Liver (tissue), 9 donors: ENCODE data around the gene ABCB6. TPM values are rescaled to one million over a fixed set of nuclear protein-coding genes. Genes with fewer than 3 reads are reported as not detected.

Experiments
- DNase-seq: peaks from one replicate; pipeline ENCODE4 v3.0.0-alpha.2; 2017; ENCODE audit warnings: low spot score
- H3K27ac ChIP-seq, 2 donors: one replicate each; pipeline ENCODE4 v1.7.0; 2013; ENCODE audit warnings: inconsistent platforms in 2 of 2, low read length in 2 of 2, control low read depth in 1 of 2, low read depth in 1 of 2, mild to moderate bottlenecking in 1 of 2
- H3K27me3 ChIP-seq, 4 donors: one replicate each; pipeline versions ENCODE4 v1.6.1 to v1.7.0; 2013; ENCODE audit warnings: low read length in 3 of 4, inconsistent platforms in 1 of 4, mild to moderate bottlenecking in 1 of 4, moderate library complexity in 1 of 4; ENCODE audit not compliant: control insufficient read depth in 4 of 4, insufficient read depth in 4 of 4
- H3K36me3 ChIP-seq, 4 donors: one replicate each; pipeline versions ENCODE4 v1.6.1 to v1.7.0; 2013; ENCODE audit warnings: low read length in 3 of 4, mild to moderate bottlenecking in 3 of 4, low read depth in 1 of 4, moderate library complexity in 1 of 4; ENCODE audit not compliant: control insufficient read depth in 4 of 4, insufficient read depth in 3 of 4
- H3K4me1 ChIP-seq, 4 donors: one replicate each; pipeline versions ENCODE4 v1.6.1 to v1.7.0; 2013; ENCODE audit warnings: low read length in 3 of 4, mild to moderate bottlenecking in 3 of 4, moderate library complexity in 1 of 4; ENCODE audit not compliant: control insufficient read depth in 4 of 4, insufficient read depth in 4 of 4
- H3K4me3 ChIP-seq, 3 donors: one replicate each; pipeline versions ENCODE4 v1.6.1 to v1.7.0; 2013; ENCODE audit warnings: low read length in 3 of 3, control low read depth in 1 of 3, low read depth in 1 of 3, mild to moderate bottlenecking in 1 of 3
- H3K9ac ChIP-seq, 2 donors: one replicate each; pipeline ENCODE4 v1.7.0; 2013; ENCODE audit warnings: low read length in 2 of 2, mild to moderate bottlenecking in 2 of 2, moderate library complexity in 2 of 2, control low read depth in 1 of 2, low read depth in 1 of 2
- H3K9me3 ChIP-seq, 4 donors: one replicate each; pipeline versions ENCODE4 v1.6.1 to v1.7.0; 2013; ENCODE audit warnings: low read length in 3 of 4; ENCODE audit not compliant: control insufficient read depth in 4 of 4
- EGR1 ChIP-seq, 2 donors: IDR thresholded peaks; 2 replicates each; pipeline ENCODE4 v1.6.1; 2016 to 2018; ENCODE audit warnings: antibody characterized with exemption in 2 of 2, low read depth in 2 of 2
- FOXA1 ChIP-seq: IDR thresholded peaks from 2 replicates; pipeline ENCODE4 v1.6.1; 2016; ENCODE audit warnings: antibody characterized with exemption
- FOXA2 ChIP-seq: IDR thresholded peaks from 2 replicates; pipeline ENCODE4 v1.6.1; 2016; ENCODE audit warnings: antibody characterized with exemption
- GABPA ChIP-seq, 2 donors: IDR thresholded peaks in 1 of 2; conservative IDR thresholded peaks in 1 of 2; 2 replicates each; pipeline ENCODE4 v1.6.1; 2016; ENCODE audit warnings: antibody characterized with exemption in 2 of 2, mild to moderate bottlenecking in 1 of 2, moderate library complexity in 1 of 2
- HNF4A ChIP-seq, 2 donors: conservative IDR thresholded peaks; 2 replicates each; pipeline ENCODE4 v1.6.1; 2016; ENCODE audit warnings: antibody characterized with exemption in 2 of 2, mild to moderate bottlenecking in 2 of 2
- JUND ChIP-seq, 2 donors: IDR thresholded peaks; 2 replicates each; pipeline ENCODE4 v1.6.1; 2016; ENCODE audit warnings: antibody characterized with exemption in 2 of 2
- NR2F2 ChIP-seq: IDR thresholded peaks from 2 replicates; pipeline ENCODE4 v1.6.1; 2016; ENCODE audit warnings: antibody characterized with exemption
- RAD21 ChIP-seq, 2 donors: IDR thresholded peaks; 2 replicates each; pipeline ENCODE4 v1.6.1; 2016; ENCODE audit warnings: antibody characterized with exemption in 2 of 2, mild to moderate bottlenecking in 2 of 2
- RXRA ChIP-seq, 2 donors: IDR thresholded peaks; 2 replicates each; pipeline ENCODE4 v1.6.1; 2017 to 2018; ENCODE audit warnings: antibody characterized with exemption in 2 of 2, mild to moderate bottlenecking in 1 of 2
- SP1 ChIP-seq: IDR thresholded peaks from 2 replicates; pipeline ENCODE4 v1.6.1; 2018; ENCODE audit warnings: antibody characterized with exemption, mild to moderate bottlenecking
- TAF1 ChIP-seq: conservative IDR thresholded peaks from 2 replicates; pipeline ENCODE4 v1.6.1; 2016; ENCODE audit warnings: antibody characterized with exemption, mild to moderate bottlenecking
- YY1 ChIP-seq: IDR thresholded peaks from 2 replicates; pipeline ENCODE4 v1.6.1; 2016; ENCODE audit warnings: antibody characterized with exemption, mild to moderate bottlenecking
- WGBS: extraction: QIAGEN DNeasy Blood & Tissue Kit; methylation state at CpG from one replicate; pipeline ENCODE4 v1.1.7; 2013; 5-methylcytosine and 5-hydroxymethylcytosine counted together
- polyA plus RNA-seq, 2 donors: library from polyadenylated mRNA; stranded (reverse) in 1 of 2; unstranded in 1 of 2; fragments of 200-250 nt in 1 of 2; fragments of >200 nt in 1 of 2; fragmentation: Nextera tagmentation in 1 of 2; extraction: Ambion mirVana in 1 of 2; gene quantifications; one replicate each; pipeline versions ENCODE4 v1.2.1 to v1.2.3, GENCODE V29; 2013 to 2015
- total RNA-seq, 2 donors: library from RNA; depleted of rRNA; stranded (reverse); fragments of >200 nt; gene quantifications; one replicate each; pipeline ENCODE4 v1.2.3, GENCODE V29; 2014
- TF ChIP-seq, protein P1 (sequence below): IDR thresholded peaks from 2 replicates; pipeline ENCODE4 v1.6.1; 2016; ENCODE audit warnings: antibody characterized with exemption
- TF ChIP-seq, protein P2 (sequence below): fragments of 150-350 bp; IDR thresholded peaks from 2 replicates; pipeline ENCODE4 v1.5.1; 2017; ENCODE audit warnings: improper control_type of control experiment, low read depth, low read length; ENCODE audit not compliant: missing input control
- TF ChIP-seq, protein P3 (sequence below): IDR thresholded peaks from 2 replicates; pipeline ENCODE4 v1.6.1; 2016; ENCODE audit warnings: antibody characterized with exemption
- TF ChIP-seq, protein P4 (sequence below): IDR thresholded peaks from 2 replicates; pipeline ENCODE4 v1.6.1; 2016; ENCODE audit warnings: antibody characterized with exemption
- TF ChIP-seq, protein P5 (sequence below): IDR thresholded peaks from 2 replicates; pipeline ENCODE4 v1.6.1; 2016; ENCODE audit warnings: antibody characterized with exemption, mild to moderate bottlenecking
- donor health status: healthy.
- donor health status: healthy.
- donor health status: healthy.
- donor health status: healthy.
- donor health status: healthy.

The ABCB6 gene
- total and polyA plus RNA-seq, 4 donors, result 19.0 to 96.1 (median 47.8) TPM

DNA sequence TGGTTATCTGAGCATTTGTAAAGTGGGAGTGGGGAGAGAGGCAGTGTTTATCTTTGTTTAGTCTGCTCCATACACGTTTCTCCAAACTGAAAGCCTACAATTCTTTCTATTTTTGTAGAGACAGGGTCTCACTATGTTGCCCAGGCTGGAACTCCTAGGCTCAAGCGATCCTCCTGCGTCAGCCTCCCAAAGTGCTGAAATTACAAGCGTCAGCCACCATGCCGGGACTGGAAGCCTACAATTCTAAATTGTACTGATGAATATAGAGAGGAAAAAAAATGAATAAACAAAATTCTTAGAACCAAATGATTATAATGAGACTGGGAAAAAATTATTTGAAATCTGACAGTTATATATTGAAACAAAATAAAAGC is 13.6 kb downstream of the ABCB6 start:
- 89% methylated on average over 5 of the region's 5 CpGs for WGBS
- no peak for TF ChIP-seq JUND (IDR thresholded peaks at IDR 0.05)
- TF ChIP-seq, protein P1, sequence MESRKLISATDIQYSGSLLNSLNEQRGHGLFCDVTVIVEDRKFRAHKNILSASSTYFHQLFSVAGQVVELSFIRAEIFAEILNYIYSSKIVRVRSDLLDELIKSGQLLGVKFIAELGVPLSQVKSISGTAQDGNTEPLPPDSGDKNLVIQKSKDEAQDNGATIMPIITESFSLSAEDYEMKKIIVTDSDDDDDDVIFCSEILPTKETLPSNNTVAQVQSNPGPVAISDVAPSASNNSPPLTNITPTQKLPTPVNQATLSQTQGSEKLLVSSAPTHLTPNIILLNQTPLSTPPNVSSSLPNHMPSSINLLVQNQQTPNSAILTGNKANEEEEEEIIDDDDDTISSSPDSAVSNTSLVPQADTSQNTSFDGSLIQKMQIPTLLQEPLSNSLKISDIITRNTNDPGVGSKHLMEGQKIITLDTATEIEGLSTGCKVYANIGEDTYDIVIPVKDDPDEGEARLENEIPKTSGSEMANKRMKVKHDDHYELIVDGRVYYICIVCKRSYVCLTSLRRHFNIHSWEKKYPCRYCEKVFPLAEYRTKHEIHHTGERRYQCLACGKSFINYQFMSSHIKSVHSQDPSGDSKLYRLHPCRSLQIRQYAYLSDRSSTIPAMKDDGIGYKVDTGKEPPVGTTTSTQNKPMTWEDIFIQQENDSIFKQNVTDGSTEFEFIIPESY, result no peak
- TF ChIP-seq GABPA (IDR thresholded peaks at IDR 0.05 in 1 of 2, conservative IDR thresholded peaks at IDR 0.05 in 1 of 2), result no peak
- no peak for TF ChIP-seq RXRA (IDR thresholded peaks at IDR 0.05)
- TF ChIP-seq FOXA2, result no peak
- TF ChIP-seq YY1, result no peak
- no peak for TF ChIP-seq SP1
- no peak for TF ChIP-seq EGR1 (IDR thresholded peaks at IDR 0.05; ENCODE audit: low read depth in 2 of 2)
- no peak for TF ChIP-seq FOXA1
- no peak for TF ChIP-seq HNF4A (conservative IDR thresholded peaks at IDR 0.05)
- TF ChIP-seq, protein P2, sequence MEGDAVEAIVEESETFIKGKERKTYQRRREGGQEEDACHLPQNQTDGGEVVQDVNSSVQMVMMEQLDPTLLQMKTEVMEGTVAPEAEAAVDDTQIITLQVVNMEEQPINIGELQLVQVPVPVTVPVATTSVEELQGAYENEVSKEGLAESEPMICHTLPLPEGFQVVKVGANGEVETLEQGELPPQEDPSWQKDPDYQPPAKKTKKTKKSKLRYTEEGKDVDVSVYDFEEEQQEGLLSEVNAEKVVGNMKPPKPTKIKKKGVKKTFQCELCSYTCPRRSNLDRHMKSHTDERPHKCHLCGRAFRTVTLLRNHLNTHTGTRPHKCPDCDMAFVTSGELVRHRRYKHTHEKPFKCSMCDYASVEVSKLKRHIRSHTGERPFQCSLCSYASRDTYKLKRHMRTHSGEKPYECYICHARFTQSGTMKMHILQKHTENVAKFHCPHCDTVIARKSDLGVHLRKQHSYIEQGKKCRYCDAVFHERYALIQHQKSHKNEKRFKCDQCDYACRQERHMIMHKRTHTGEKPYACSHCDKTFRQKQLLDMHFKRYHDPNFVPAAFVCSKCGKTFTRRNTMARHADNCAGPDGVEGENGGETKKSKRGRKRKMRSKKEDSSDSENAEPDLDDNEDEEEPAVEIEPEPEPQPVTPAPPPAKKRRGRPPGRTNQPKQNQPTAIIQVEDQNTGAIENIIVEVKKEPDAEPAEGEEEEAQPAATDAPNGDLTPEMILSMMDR, result no peak
- TF ChIP-seq, protein P3, sequence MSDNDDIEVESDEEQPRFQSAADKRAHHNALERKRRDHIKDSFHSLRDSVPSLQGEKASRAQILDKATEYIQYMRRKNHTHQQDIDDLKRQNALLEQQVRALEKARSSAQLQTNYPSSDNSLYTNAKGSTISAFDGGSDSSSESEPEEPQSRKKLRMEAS, result no peak
- TF ChIP-seq NR2F2, result no peak
- TF ChIP-seq RAD21 (IDR thresholded peaks at IDR 0.05), result no peak
- TF ChIP-seq, protein P4, sequence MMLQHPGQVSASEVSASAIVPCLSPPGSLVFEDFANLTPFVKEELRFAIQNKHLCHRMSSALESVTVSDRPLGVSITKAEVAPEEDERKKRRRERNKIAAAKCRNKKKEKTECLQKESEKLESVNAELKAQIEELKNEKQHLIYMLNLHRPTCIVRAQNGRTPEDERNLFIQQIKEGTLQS, result no peak
- TF ChIP-seq, protein P5, sequence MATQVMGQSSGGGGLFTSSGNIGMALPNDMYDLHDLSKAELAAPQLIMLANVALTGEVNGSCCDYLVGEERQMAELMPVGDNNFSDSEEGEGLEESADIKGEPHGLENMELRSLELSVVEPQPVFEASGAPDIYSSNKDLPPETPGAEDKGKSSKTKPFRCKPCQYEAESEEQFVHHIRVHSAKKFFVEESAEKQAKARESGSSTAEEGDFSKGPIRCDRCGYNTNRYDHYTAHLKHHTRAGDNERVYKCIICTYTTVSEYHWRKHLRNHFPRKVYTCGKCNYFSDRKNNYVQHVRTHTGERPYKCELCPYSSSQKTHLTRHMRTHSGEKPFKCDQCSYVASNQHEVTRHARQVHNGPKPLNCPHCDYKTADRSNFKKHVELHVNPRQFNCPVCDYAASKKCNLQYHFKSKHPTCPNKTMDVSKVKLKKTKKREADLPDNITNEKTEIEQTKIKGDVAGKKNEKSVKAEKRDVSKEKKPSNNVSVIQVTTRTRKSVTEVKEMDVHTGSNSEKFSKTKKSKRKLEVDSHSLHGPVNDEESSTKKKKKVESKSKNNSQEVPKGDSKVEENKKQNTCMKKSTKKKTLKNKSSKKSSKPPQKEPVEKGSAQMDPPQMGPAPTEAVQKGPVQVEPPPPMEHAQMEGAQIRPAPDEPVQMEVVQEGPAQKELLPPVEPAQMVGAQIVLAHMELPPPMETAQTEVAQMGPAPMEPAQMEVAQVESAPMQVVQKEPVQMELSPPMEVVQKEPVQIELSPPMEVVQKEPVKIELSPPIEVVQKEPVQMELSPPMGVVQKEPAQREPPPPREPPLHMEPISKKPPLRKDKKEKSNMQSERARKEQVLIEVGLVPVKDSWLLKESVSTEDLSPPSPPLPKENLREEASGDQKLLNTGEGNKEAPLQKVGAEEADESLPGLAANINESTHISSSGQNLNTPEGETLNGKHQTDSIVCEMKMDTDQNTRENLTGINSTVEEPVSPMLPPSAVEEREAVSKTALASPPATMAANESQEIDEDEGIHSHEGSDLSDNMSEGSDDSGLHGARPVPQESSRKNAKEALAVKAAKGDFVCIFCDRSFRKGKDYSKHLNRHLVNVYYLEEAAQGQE, result no peak
- TF ChIP-seq TAF1, result no peak

More for the DNA sequence above, 13.6 kb downstream of the ABCB6 start:
- Histone ChIP-seq H3K4me1 (peaks cover 3 to 26% (median 23%) of the 10 kb centered on the region in 4 donors), H3K9me3 (no peaks in the 10 kb centered on the region), H3K9ac (no peak overlapping the region), H3K4me3 (no peak overlapping the region), H3K27ac (no peak overlapping the region), H3K27me3 (no peaks in the 10 kb centered on the region), H3K36me3 (peaks cover 0 to 10% (median 5%) of the 10 kb centered on the region in 4 donors)
- no peak for DNase-seq
